Activated naive CD8-positive, alpha-beta T cell (primary cell): ENCODE results near the gene EFCAB6.

Source experiments
- H3K27ac Mint-ChIP-seq: one replicate; pipeline ENCODE4 v1.8.0; 2021; ENCODE audit warnings: mixed read lengths
- H3K27me3 Mint-ChIP-seq: one replicate; pipeline ENCODE4 v1.8.0; 2021; ENCODE audit warnings: mixed read lengths
- H3K36me3 Mint-ChIP-seq: one replicate; pipeline ENCODE4 v1.8.0; 2021; ENCODE audit warnings: mixed read lengths
- H3K4me1 Mint-ChIP-seq: one replicate; pipeline ENCODE4 v1.8.0; 2021; ENCODE audit warnings: low read depth, mixed read lengths
- H3K4me3 Mint-ChIP-seq: one replicate; pipeline ENCODE4 v1.8.0; 2021; ENCODE audit warnings: mild to moderate bottlenecking, mixed read lengths
- H3K9me3 Mint-ChIP-seq: one replicate; pipeline ENCODE4 v1.8.0; 2021; ENCODE audit warnings: low read depth, mixed read lengths

EFCAB6 gene

GRCh38 chr22:43539572-43540528, 272.3 kb downstream of the EFCAB6 start:
- H3K9me3 Mint-ChIP-seq: no peaks in the 10 kb centered on the region
- H3K27ac Mint-ChIP-seq: no peak overlapping the region
- no peaks in the 10 kb centered on the region for H3K4me1 Mint-ChIP-seq
- H3K27me3 Mint-ChIP-seq: peaks cover 7% of the 10 kb centered on the region
- no peak overlapping the region for H3K4me3 Mint-ChIP-seq
- no peaks in the 10 kb centered on the region for H3K36me3 Mint-ChIP-seq

GRCh38 chr22:43537019-43537585, 275.0 kb downstream of the EFCAB6 start:
- H3K27me3 Mint-ChIP-seq: peaks cover 5% of the 10 kb centered on the region
- no peaks in the 10 kb centered on the region for H3K36me3 Mint-ChIP-seq
- no peak overlapping the region for H3K27ac Mint-ChIP-seq
- no peaks in the 10 kb centered on the region for H3K4me1 Mint-ChIP-seq
- no peaks in the 10 kb centered on the region for H3K9me3 Mint-ChIP-seq
- no peak overlapping the region for H3K4me3 Mint-ChIP-seq

- H3K4me1 Mint-ChIP-seq: no peaks in the 10 kb centered on the region
- H3K4me3 Mint-ChIP-seq: no peak overlapping the region
- H3K9me3 Mint-ChIP-seq: no peaks in the 10 kb centered on the region
- H3K27ac Mint-ChIP-seq: no peak overlapping the region
- H3K36me3 Mint-ChIP-seq: no peaks in the 10 kb centered on the region
- peaks cover 5% of the 10 kb centered on the region for H3K27me3 Mint-ChIP-seq
These were observed 276.4 kb downstream of the EFCAB6 start for GRCh38 chr22:43535741-43536140.

- Mint-ChIP-seq H3K27me3 (peaks cover 5% of the 10 kb centered on the region), H3K4me1 (no peaks in the 10 kb centered on the region)
These were observed 276.8 kb downstream of the EFCAB6 start for GRCh38 chr22:43535336-43535735.

GRCh38 chr22:43534916-43535315, 277.2 kb downstream of the EFCAB6 start:
- Mint-ChIP-seq H3K4me1 (no peaks in the 10 kb centered on the region), H3K27ac (no peak overlapping the region), H3K9me3 (no peaks in the 10 kb centered on the region), H3K27me3 (peaks cover 5% of the 10 kb centered on the region), H3K36me3 (no peaks in the 10 kb centered on the region), H3K4me3 (no peak overlapping the region)

More at GRCh38 chr22:43535336-43535735, 276.8 kb downstream of the EFCAB6 start:
- Mint-ChIP-seq H3K4me3 (no peak overlapping the region), H3K36me3 (no peaks in the 10 kb centered on the region), H3K27ac (no peak overlapping the region), H3K9me3 (no peaks in the 10 kb centered on the region)

GRCh38 chr22:43533656-43534428, 278.3 kb downstream of the EFCAB6 start:
- no peaks in the 10 kb centered on the region for H3K4me1 Mint-ChIP-seq
- H3K27ac Mint-ChIP-seq: no peak overlapping the region
- H3K9me3 Mint-ChIP-seq: no peaks in the 10 kb centered on the region
- no peak overlapping the region for H3K4me3 Mint-ChIP-seq
- peaks cover 5% of the 10 kb centered on the region for H3K27me3 Mint-ChIP-seq
- H3K36me3 Mint-ChIP-seq: no peaks in the 10 kb centered on the region

GRCh38 chr22:43533156-43533530, 279.0 kb downstream of the EFCAB6 start:
- no peak overlapping the region for H3K27ac Mint-ChIP-seq
- H3K27me3 Mint-ChIP-seq: peaks cover 4% of the 10 kb centered on the region
- no peaks in the 10 kb centered on the region for H3K4me1 Mint-ChIP-seq
- no peak overlapping the region for H3K4me3 Mint-ChIP-seq
- no peaks in the 10 kb centered on the region for H3K9me3 Mint-ChIP-seq
- no peaks in the 10 kb centered on the region for H3K36me3 Mint-ChIP-seq

- Mint-ChIP-seq H3K4me3 (no peak overlapping the region), H3K9me3 (no peaks in the 10 kb centered on the region), H3K36me3 (no peaks in the 10 kb centered on the region), H3K4me1 (no peaks in the 10 kb centered on the region), H3K27me3 (peaks cover 3% of the 10 kb centered on the region), H3K27ac (no peak overlapping the region)
These were observed 279.6 kb downstream of the EFCAB6 start for GRCh38 chr22:43532301-43533155.

GRCh38 chr22:43531651-43532050, 280.5 kb downstream of the EFCAB6 start:
- Mint-ChIP-seq H3K4me1 (no peaks in the 10 kb centered on the region), H3K27me3 (peaks cover 3% of the 10 kb centered on the region), H3K36me3 (no peaks in the 10 kb centered on the region), H3K9me3 (no peaks in the 10 kb centered on the region), H3K4me3 (no peak overlapping the region), H3K27ac (no peak overlapping the region)

GRCh38 chr22:43530349-43531201, 281.5 kb downstream of the EFCAB6 start:
- H3K36me3 Mint-ChIP-seq: no peaks in the 10 kb centered on the region

GRCh38 chr22:43529934-43530333, 282.2 kb downstream of the EFCAB6 start:
- Mint-ChIP-seq H3K4me3 (no peak overlapping the region), H3K27me3 (no peaks in the 10 kb centered on the region), H3K27ac (no peak overlapping the region)

More at GRCh38 chr22:43530349-43531201, 281.5 kb downstream of the EFCAB6 start:
- no peak overlapping the region for H3K27ac Mint-ChIP-seq
- no peaks in the 10 kb centered on the region for H3K9me3 Mint-ChIP-seq
- H3K4me1 Mint-ChIP-seq: no peaks in the 10 kb centered on the region
- H3K4me3 Mint-ChIP-seq: no peak overlapping the region
- H3K27me3 Mint-ChIP-seq: no peaks in the 10 kb centered on the region

GRCh38 chr22:43529461-43529860, 282.6 kb downstream of the EFCAB6 start:
- Mint-ChIP-seq H3K36me3 (no peaks in the 10 kb centered on the region), H3K9me3 (no peaks in the 10 kb centered on the region), H3K27me3 (no peaks in the 10 kb centered on the region), H3K4me3 (no peak overlapping the region), H3K27ac (no peak overlapping the region), H3K4me1 (no peaks in the 10 kb centered on the region)

More at GRCh38 chr22:43529934-43530333, 282.2 kb downstream of the EFCAB6 start:
- Mint-ChIP-seq H3K36me3 (no peaks in the 10 kb centered on the region), H3K9me3 (no peaks in the 10 kb centered on the region), H3K4me1 (no peaks in the 10 kb centered on the region)

- Mint-ChIP-seq H3K9me3 (no peaks in the 10 kb centered on the region), H3K27me3 (no peaks in the 10 kb centered on the region), H3K4me1 (no peaks in the 10 kb centered on the region), H3K27ac (no peak overlapping the region), H3K4me3 (no peak overlapping the region), H3K36me3 (no peaks in the 10 kb centered on the region)
These were observed 283.3 kb downstream of the EFCAB6 start for GRCh38 chr22:43528601-43529360.
